HEK293 (cell line): ENCODE measurements around the gene F2R.

Experiments
- CTCF ChIA-PET: fragments of 350-600 bp; formaldehyde crosslinking; extraction: SDS; loops from one replicate; lab custom pipeline; 2021; ENCODE audit warnings: antibody characterized with exemption; lab: Yijun Ruan, JAX
- POLR2A ChIA-PET: fragments of 300-600 bp; formaldehyde crosslinking; extraction: SDS; loops from one replicate; lab custom pipeline; 2020; ENCODE audit warnings: antibody characterized with exemption, inconsistent platforms; lab: Yijun Ruan, JAX
- H3K27ac ChIP-seq: fragments of 200-500 bp; sonication (Bioruptor generic); 2 replicates; pipeline ENCODE4 v1.5.1; 2014; ENCODE audit warnings: low read depth, low read length, control low read depth, inconsistent platforms; ENCODE audit errors: extremely low read depth
- H3K36me3 ChIP-seq, 2 experiments: fragments of 200-500 bp in 1 of 2; sonication (Bioruptor generic) in 1 of 2; 1 replicate in 1 of 2; 2 replicates in 1 of 2; pipeline ENCODE4 v1.5.1; 2014 to 2017; ENCODE audit warnings: inconsistent platforms in 2 of 2, low read length in 2 of 2; ENCODE audit not compliant: control insufficient read depth in 2 of 2, insufficient read depth in 1 of 2
- H3K4me1 ChIP-seq: fragments of 200-500 bp; sonication (Bioruptor generic); 2 replicates; pipeline ENCODE4 v1.5.1; 2014; ENCODE audit warnings: mild to moderate bottlenecking, low read length, inconsistent platforms; ENCODE audit not compliant: control insufficient read depth, insufficient read depth
- H3K4me3 ChIP-seq: 2 replicates; pipeline ENCODE4 v1.5.1; 2011; ENCODE audit warnings: low read depth, mild to moderate bottlenecking, control low read depth, low read length, moderate library complexity
- H3K9me3 ChIP-seq: fragments of 200-500 bp; sonication (Bioruptor generic); 2 replicates; pipeline ENCODE4 v1.5.1; 2014; ENCODE audit warnings: low read depth, low read length, inconsistent platforms; ENCODE audit not compliant: control insufficient read depth, insufficient read depth
- FEZF1 ChIP-seq: fragments of 450-650 bp; formaldehyde crosslinking; IDR thresholded peaks from 2 replicates; pipeline ENCODE4 v1.5.1; 2016; ENCODE audit warnings: missing biosample characterization, missing genetic modification characterization
- HOXD13 ChIP-seq: sonication (generic); formaldehyde crosslinking; IDR thresholded peaks from 2 replicates; pipeline ENCODE4 v1.8.0; 2022; ENCODE audit warnings: missing genetic modification reagents, borderline replicate concordance
- MEIS1 ChIP-seq: sonication (generic); formaldehyde crosslinking; IDR thresholded peaks from 2 replicates; pipeline ENCODE4 v1.8.1; 2022; ENCODE audit warnings: missing genetic modification reagents, mild to moderate bottlenecking, borderline replicate concordance
- ZFHX2 ChIP-seq: fragments of 450-650 bp; formaldehyde crosslinking; conservative IDR thresholded peaks from 2 replicates; pipeline ENCODE4 v1.5.1; 2016; ENCODE audit warnings: missing biosample characterization, missing genetic modification characterization
- ZNF404 ChIP-seq: fragments of 450-650 bp; formaldehyde crosslinking; IDR thresholded peaks from 2 replicates; pipeline ENCODE4 v1.5.1; 2017; ENCODE audit warnings: missing biosample characterization, missing genetic modification characterization
- ZNF433 ChIP-seq: fragments of 450-650 bp; formaldehyde crosslinking; IDR thresholded peaks from 2 replicates; pipeline ENCODE4 v1.5.1; 2016; ENCODE audit warnings: missing biosample characterization, missing genetic modification characterization, low read depth
- ZNF585B ChIP-seq: fragments of 450-650 bp; formaldehyde crosslinking; IDR thresholded peaks from 2 replicates; pipeline ENCODE4 v1.5.1; 2016; ENCODE audit warnings: missing biosample characterization, missing genetic modification characterization
- ZNF768 ChIP-seq: fragments of 450-650 bp; formaldehyde crosslinking; IDR thresholded peaks from 2 replicates; pipeline ENCODE4 v1.5.1; 2018; ENCODE audit warnings: missing biosample characterization, mild to moderate bottlenecking, missing genetic modification characterization
- ZNF792 ChIP-seq: fragments of 450-650 bp; formaldehyde crosslinking; IDR thresholded peaks from 2 replicates; pipeline ENCODE4 v1.5.1; 2016; ENCODE audit warnings: missing biosample characterization, missing genetic modification characterization
- ZSCAN30 ChIP-seq: fragments of 450-650 bp; IDR thresholded peaks from 2 replicates; pipeline ENCODE4 v1.5.1; 2018; ENCODE audit warnings: missing biosample characterization, mild to moderate bottlenecking, missing genetic modification characterization, moderate library complexity
- TF ChIP-seq, protein P1 (sequence below): fragments of 450-650 bp; formaldehyde crosslinking; conservative IDR thresholded peaks from 2 replicates; pipeline ENCODE4 v1.5.1; 2016; ENCODE audit warnings: low read depth, missing biosample characterization, missing genetic modification characterization
- TF ChIP-seq, protein P2 (sequence below): fragments of 450-650 bp; formaldehyde crosslinking; IDR thresholded peaks from 2 replicates; pipeline ENCODE4 v1.5.1; 2016; ENCODE audit warnings: missing biosample characterization, missing genetic modification characterization
- TF ChIP-seq, protein P3 (sequence below): fragments of 450-650 bp; formaldehyde crosslinking; IDR thresholded peaks from 2 replicates; pipeline ENCODE4 v1.5.1; 2016; ENCODE audit warnings: missing biosample characterization, missing genetic modification characterization, low read depth
- TF ChIP-seq, protein P4 (sequence below): fragments of 450-650 bp; formaldehyde crosslinking; IDR thresholded peaks from 2 replicates; pipeline ENCODE4 v1.5.0; 2017; ENCODE audit warnings: missing biosample characterization, missing genetic modification characterization, borderline replicate concordance
- TF ChIP-seq, protein P5 (sequence below): fragments of 450-650 bp; IDR thresholded peaks from 2 replicates; pipeline ENCODE4 v1.5.1; 2018; ENCODE audit warnings: missing biosample characterization, mild to moderate bottlenecking, missing genetic modification characterization

The F2R gene

DNA sequence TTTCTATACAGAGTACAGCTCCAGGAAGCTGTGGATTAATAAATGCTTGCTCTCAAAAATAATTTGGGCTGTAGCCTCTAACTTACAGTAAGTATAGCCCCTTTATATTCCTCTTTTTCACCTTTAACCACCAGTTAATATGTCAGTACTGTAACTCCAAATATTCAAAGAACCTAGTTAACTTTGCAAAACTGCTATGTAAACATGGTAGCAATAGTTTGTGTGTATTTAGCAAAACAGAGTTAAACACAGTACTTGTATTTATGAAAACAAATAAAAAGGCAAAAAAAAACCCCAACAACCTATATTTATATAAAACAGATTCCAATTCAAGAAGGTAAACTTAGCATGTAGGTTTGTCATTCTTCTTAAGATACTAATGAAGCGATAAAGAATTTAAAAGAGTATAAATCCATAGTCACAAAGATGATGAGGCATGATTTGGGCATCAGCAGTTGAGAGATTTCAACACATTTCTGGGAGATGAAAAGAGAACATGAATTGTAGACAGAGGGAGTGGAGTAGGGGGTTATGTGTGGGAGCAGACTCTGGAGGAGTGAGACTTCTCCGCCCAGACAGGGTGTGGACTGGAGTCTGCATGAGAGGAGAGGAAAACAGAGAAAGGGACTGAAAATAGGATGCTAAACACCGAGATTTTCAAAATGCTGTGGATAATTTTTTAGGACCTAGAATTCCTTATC is 55.9 kb downstream of the F2R start (continued):
- no peak for TF ChIP-seq ZNF585B
- TF ChIP-seq ZFHX2 (tag by site-specific recombination): peak; percentile 84
- no peak for TF ChIP-seq ZNF404 (tag by site-specific recombination)
- TF ChIP-seq MEIS1: no peak
- no peak for TF ChIP-seq ZNF792

DNA sequence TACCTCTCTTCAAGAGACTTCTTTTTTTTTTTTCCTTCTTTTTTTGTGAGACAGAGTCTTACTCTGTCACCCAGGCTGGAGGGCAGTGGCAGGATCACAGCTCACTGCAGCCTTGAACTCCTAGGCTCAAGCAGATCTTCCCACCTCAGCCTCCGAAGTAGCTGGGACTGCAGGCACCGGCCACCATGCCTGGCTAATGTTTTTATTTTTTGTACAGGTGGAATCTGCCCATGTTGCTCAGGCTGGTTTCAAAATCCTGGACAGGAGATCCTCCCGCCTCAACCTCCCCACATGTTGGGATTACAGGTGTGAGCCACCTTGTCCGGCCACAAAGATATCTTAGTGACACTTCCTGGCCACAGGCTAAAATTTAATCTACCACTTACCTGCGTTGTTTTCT is 60.0 kb downstream of the F2R start:
- POLR2A ChIA-PET: interaction anchor here (0.6 kb wide), 1 partner anchor 60 kb away, joined by 5 read pairs; no protein-coding TSS in a partner anchor
- Histone ChIP-seq H3K4me1 (no peaks in the 10 kb centered on the region), H3K27ac (no peak overlapping the region)

More for the DNA sequence above, 60.0 kb downstream of the F2R start:
- no peak overlapping the region for H3K4me3 ChIP-seq
- CTCF ChIA-PET: interaction anchor here (0.7 to 3.9 kb wide), 6 partner anchors 9 to 176 kb away, joined by 3 to 92 read pairs (median 6); no protein-coding TSS in a partner anchor
- no peak for TF ChIP-seq ZSCAN30 (tag by site-specific recombination)
- TF ChIP-seq, protein P1, sequence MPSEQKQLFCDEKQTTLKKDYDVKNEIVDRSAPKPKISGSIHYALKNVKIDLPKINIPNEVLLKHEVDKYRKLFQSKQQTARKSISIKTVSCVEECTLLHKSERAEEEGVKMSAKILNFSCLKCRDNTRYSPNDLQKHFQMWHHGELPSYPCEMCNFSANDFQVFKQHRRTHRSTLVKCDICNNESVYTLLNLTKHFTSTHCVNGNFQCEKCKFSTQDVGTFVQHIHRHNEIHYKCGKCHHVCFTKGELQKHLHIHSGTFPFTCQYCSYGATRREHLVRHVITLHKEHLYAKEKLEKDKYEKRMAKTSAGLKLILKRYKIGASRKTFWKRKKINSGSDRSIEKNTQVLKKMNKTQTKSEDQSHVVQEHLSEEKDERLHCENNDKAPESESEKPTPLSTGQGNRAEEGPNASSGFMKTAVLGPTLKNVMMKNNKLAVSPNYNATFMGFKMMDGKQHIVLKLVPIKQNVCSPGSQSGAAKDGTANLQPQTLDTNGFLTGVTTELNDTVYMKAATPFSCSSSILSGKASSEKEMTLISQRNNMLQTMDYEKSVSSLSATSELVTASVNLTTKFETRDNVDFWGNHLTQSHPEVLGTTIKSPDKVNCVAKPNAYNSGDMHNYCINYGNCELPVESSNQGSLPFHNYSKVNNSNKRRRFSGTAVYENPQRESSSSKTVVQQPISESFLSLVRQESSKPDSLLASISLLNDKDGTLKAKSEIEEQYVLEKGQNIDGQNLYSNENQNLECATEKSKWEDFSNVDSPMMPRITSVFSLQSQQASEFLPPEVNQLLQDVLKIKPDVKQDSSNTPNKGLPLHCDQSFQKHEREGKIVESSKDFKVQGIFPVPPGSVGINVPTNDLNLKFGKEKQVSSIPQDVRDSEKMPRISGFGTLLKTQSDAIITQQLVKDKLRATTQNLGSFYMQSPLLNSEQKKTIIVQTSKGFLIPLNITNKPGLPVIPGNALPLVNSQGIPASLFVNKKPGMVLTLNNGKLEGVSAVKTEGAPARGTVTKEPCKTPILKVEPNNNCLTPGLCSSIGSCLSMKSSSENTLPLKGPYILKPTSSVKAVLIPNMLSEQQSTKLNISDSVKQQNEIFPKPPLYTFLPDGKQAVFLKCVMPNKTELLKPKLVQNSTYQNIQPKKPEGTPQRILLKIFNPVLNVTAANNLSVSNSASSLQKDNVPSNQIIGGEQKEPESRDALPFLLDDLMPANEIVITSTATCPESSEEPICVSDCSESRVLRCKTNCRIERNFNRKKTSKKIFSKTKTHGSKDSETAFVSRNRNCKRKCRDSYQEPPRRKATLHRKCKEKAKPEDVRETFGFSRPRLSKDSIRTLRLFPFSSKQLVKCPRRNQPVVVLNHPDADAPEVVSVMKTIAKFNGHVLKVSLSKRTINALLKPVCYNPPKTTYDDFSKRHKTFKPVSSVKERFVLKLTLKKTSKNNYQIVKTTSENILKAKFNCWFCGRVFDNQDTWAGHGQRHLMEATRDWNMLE (tag by site-specific recombination): no peak
- TF ChIP-seq, protein P2, sequence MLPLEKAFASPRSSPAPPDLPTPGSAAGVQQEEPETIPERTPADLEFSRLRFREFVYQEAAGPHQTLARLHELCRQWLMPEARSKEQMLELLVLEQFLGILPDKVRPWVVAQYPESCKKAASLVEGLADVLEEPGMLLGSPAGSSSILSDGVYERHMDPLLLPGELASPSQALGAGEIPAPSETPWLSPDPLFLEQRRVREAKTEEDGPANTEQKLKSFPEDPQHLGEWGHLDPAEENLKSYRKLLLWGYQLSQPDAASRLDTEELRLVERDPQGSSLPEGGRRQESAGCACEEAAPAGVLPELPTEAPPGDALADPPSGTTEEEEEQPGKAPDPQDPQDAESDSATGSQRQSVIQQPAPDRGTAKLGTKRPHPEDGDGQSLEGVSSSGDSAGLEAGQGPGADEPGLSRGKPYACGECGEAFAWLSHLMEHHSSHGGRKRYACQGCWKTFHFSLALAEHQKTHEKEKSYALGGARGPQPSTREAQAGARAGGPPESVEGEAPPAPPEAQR (tag by site-specific recombination): no peak
- TF ChIP-seq ZNF433 (tag by site-specific recombination): no peak
- TF ChIP-seq ZFHX2 (tag by site-specific recombination): no peak
- no peak for TF ChIP-seq ZNF768 (tag by site-specific recombination)
- TF ChIP-seq HOXD13 (CRISPR knock-in tag): no peak
- TF ChIP-seq, protein P3, sequence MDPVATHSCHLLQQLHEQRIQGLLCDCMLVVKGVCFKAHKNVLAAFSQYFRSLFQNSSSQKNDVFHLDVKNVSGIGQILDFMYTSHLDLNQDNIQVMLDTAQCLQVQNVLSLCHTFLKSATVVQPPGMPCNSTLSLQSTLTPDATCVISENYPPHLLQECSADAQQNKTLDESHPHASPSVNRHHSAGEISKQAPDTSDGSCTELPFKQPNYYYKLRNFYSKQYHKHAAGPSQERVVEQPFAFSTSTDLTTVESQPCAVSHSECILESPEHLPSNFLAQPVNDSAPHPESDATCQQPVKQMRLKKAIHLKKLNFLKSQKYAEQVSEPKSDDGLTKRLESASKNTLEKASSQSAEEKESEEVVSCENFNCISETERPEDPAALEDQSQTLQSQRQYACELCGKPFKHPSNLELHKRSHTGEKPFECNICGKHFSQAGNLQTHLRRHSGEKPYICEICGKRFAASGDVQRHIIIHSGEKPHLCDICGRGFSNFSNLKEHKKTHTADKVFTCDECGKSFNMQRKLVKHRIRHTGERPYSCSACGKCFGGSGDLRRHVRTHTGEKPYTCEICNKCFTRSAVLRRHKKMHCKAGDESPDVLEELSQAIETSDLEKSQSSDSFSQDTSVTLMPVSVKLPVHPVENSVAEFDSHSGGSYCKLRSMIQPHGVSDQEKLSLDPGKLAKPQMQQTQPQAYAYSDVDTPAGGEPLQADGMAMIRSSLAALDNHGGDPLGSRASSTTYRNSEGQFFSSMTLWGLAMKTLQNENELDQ: no peak
- no peak for TF ChIP-seq FEZF1 (tag by site-specific recombination)
- TF ChIP-seq, protein P4, sequence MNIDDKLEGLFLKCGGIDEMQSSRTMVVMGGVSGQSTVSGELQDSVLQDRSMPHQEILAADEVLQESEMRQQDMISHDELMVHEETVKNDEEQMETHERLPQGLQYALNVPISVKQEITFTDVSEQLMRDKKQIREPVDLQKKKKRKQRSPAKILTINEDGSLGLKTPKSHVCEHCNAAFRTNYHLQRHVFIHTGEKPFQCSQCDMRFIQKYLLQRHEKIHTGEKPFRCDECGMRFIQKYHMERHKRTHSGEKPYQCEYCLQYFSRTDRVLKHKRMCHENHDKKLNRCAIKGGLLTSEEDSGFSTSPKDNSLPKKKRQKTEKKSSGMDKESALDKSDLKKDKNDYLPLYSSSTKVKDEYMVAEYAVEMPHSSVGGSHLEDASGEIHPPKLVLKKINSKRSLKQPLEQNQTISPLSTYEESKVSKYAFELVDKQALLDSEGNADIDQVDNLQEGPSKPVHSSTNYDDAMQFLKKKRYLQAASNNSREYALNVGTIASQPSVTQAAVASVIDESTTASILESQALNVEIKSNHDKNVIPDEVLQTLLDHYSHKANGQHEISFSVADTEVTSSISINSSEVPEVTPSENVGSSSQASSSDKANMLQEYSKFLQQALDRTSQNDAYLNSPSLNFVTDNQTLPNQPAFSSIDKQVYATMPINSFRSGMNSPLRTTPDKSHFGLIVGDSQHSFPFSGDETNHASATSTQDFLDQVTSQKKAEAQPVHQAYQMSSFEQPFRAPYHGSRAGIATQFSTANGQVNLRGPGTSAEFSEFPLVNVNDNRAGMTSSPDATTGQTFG (tag by site-specific recombination): no peak
- TF ChIP-seq, protein P5, sequence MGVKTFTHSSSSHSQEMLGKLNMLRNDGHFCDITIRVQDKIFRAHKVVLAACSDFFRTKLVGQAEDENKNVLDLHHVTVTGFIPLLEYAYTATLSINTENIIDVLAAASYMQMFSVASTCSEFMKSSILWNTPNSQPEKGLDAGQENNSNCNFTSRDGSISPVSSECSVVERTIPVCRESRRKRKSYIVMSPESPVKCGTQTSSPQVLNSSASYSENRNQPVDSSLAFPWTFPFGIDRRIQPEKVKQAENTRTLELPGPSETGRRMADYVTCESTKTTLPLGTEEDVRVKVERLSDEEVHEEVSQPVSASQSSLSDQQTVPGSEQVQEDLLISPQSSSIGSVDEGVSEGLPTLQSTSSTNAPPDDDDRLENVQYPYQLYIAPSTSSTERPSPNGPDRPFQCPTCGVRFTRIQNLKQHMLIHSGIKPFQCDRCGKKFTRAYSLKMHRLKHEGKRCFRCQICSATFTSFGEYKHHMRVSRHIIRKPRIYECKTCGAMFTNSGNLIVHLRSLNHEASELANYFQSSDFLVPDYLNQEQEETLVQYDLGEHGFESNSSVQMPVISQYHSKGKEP (tag by site-specific recombination): no peak
- H3K36me3 ChIP-seq: no peaks in the 10 kb centered on the region
- H3K9me3 ChIP-seq: no peaks in the 10 kb centered on the region
